ENCODE data around the gene RHBDD1. TPM values are rescaled to one million over a fixed set of nuclear protein-coding genes. Genes with fewer than 3 reads are reported as not detected.

Gene RHBDD1
- total and polyA plus RNA-seq, 2 donors (not counting 1 experiment from before 2014, with no cell fraction given) = 21.2 to 128 TPM

DNA sequence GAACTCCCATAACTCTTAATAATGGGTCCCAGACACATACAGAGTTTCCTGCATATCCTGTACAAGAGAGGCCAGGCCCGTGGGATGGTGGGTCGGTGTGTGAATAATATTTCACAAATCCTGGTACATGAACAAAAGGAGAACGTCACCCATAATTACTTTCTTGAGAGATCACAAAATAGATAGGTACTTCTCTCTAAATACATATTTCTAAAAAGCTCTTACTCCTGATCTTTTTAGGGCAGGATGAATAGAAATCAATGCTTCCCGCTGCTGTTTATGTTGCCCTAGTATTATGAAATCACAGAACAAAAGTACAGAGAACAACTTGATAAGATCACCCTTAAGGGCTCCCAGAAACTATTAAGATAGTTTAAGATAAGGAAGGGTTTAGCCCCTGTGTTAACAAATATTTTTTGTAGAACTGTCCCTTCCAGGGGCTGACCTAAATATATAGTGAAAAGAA lies 41.6 kb upstream of the RHBDD1 start:
- intact Hi-C loops (cut with micrococcal nuclease) = loop anchor here (5.0 to 10.0 kb wide), 4 partner anchors 469 to 1859 kb away; partner anchors contain the start of genes DOCK10 and MFF
- Histone ChIP-seq H3K79me2 (ENCODE audit: control insufficient read depth, insufficient read depth, low read length) (peaks cover 11% of the 10 kb centered on the region), H3K4me2 (replicated peaks; ENCODE audit: low read depth, low read length, poor library complexity, severe bottlenecking) (no peak overlapping the region), H3K36me3 (replicated peaks in 1 of 2; ENCODE audit: control extremely low read depth in 1 of 2, control insufficient read depth in 1 of 2, extremely low read depth in 1 of 2, insufficient read depth in 2 of 2, low read length in 1 of 2) (no peaks in the 10 kb centered on the region), H3K4me1 (ENCODE audit: control insufficient read depth in 2 of 2, insufficient read depth in 2 of 2, low read length in 2 of 2) (peaks cover 12 to 25% of the 10 kb centered on the region in 2 donors), H3K9ac (ENCODE audit: low read length) (no peak overlapping the region), H3K27ac (ENCODE audit: low read length in 2 of 2) (no peak overlapping the region), H3K4me3 (ENCODE audit: control extremely low read depth in 1 of 5, extremely low read depth in 1 of 5, insufficient read depth in 1 of 5, low read depth in 2 of 5, low read length in 4 of 5) (no peak overlapping the region), H3K9me3 (ENCODE audit: control extremely low read depth in 1 of 3, control insufficient read depth in 2 of 3, insufficient read depth in 1 of 3, low read length in 2 of 3) (peaks cover 0 to 16% (median 0%) of the 10 kb centered on the region in 3 donors), H2AFZ (ENCODE audit: insufficient read depth, low read depth, low read length, poor library complexity, severe bottlenecking) (no peak overlapping the region), H3K27me3 (replicated peaks in 1 of 4; ENCODE audit: control extremely low read depth in 1 of 4, control insufficient read depth in 3 of 4, insufficient read depth in 4 of 4, low read length in 3 of 4) (no peaks in the 10 kb centered on the region), H4K20me1 (ENCODE audit: control insufficient read depth, insufficient read depth, low read length, poor library complexity, severe bottlenecking) (peaks cover 9% of the 10 kb centered on the region)
- H3K4me3 Mint-ChIP-seq = peak overlapping the region; percentile 37
- ATAC-seq (ENCODE audit: low read depth) (no peak), DNase-seq (no peak)
- peaks cover 45% of the 10 kb centered on the region for H3K4me1 Mint-ChIP-seq
- POLR2A ChIA-PET = no interaction called here
- CTCF ChIA-PET = interaction anchor here (0.5 kb wide), 1 partner anchor 1867 kb away, joined by 3 read pairs; no protein-coding TSS in a partner anchor
- no CpG with 5 or more reads among the region's 4 CpGs for WGBS (ENCODE audit: insufficient coverage)
- no peaks in the 10 kb centered on the region for H3K27me3 Mint-ChIP-seq
- TF ChIP-seq, protein P1, sequence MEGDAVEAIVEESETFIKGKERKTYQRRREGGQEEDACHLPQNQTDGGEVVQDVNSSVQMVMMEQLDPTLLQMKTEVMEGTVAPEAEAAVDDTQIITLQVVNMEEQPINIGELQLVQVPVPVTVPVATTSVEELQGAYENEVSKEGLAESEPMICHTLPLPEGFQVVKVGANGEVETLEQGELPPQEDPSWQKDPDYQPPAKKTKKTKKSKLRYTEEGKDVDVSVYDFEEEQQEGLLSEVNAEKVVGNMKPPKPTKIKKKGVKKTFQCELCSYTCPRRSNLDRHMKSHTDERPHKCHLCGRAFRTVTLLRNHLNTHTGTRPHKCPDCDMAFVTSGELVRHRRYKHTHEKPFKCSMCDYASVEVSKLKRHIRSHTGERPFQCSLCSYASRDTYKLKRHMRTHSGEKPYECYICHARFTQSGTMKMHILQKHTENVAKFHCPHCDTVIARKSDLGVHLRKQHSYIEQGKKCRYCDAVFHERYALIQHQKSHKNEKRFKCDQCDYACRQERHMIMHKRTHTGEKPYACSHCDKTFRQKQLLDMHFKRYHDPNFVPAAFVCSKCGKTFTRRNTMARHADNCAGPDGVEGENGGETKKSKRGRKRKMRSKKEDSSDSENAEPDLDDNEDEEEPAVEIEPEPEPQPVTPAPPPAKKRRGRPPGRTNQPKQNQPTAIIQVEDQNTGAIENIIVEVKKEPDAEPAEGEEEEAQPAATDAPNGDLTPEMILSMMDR (IDR thresholded peaks at IDR 0.05) = no peak
- TF ChIP-seq EZH2 (IDR thresholded peaks at IDR 0.05; ENCODE audit: borderline replicate concordance, insufficient read depth, low read depth, low read length, poor library complexity, severe bottlenecking) = no peak
- peak overlapping the region; percentile 47 for H3K27ac Mint-ChIP-seq
- no peaks in the 10 kb centered on the region for H3K9me3 Mint-ChIP-seq (ENCODE audit: insufficient read depth)

DNA sequence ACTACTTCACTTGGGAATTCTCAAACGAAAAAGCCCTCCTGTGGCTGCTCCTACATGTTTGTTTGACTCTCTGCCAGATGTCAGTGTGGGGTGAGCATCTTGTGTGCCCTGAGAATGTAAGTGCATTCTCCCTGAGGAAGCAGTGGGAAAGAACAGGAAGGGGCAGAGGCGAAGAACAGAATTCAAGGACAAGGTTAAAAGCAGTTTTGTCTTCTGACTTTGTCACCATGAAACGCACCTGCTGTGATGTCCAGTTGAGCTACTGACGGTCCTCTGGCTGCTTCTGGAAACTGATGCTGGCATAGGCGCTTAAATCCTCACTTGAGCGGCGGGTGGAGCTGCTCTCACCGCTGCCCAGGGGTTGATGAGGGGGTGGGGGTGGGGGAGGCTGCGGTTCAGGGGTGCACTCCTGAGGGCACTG lies 41.1 kb upstream of the RHBDD1 start:
- intact Hi-C loops (cut with micrococcal nuclease) = loop anchor here (5.0 to 10.0 kb wide), 4 partner anchors 470 to 1860 kb away; partner anchors contain the start of genes DOCK10 and MFF
- peaks cover 12 to 25% of the 10 kb centered on the region in 2 donors for H3K4me1 ChIP-seq (ENCODE audit: control insufficient read depth in 2 of 2, insufficient read depth in 2 of 2, low read length in 2 of 2)
- H2AFZ ChIP-seq (ENCODE audit: insufficient read depth, low read depth, low read length, poor library complexity, severe bottlenecking) = no peak overlapping the region
- H4K20me1 ChIP-seq (ENCODE audit: control insufficient read depth, insufficient read depth, low read length, poor library complexity, severe bottlenecking) = peaks cover 9% of the 10 kb centered on the region
- DNase-seq = no peak
- Mint-ChIP-seq H3K27ac (no peak overlapping the region), H3K27me3 (no peaks in the 10 kb centered on the region), H3K4me3 (no peak overlapping the region), H3K9me3 (ENCODE audit: insufficient read depth) (no peaks in the 10 kb centered on the region), H3K4me1 (peaks cover 45% of the 10 kb centered on the region)
- no peaks in the 10 kb centered on the region for H3K27me3 ChIP-seq (replicated peaks in 1 of 4; ENCODE audit: control extremely low read depth in 1 of 4, control insufficient read depth in 3 of 4, insufficient read depth in 4 of 4, low read length in 3 of 4)
- WGBS (ENCODE audit: insufficient coverage) = 80% methylated on average over 5 of the region's 9 CpGs
- H3K4me2 ChIP-seq (replicated peaks; ENCODE audit: low read depth, low read length, poor library complexity, severe bottlenecking) = no peak overlapping the region
- H3K36me3 ChIP-seq (replicated peaks in 1 of 2; ENCODE audit: control extremely low read depth in 1 of 2, control insufficient read depth in 1 of 2, extremely low read depth in 1 of 2, insufficient read depth in 2 of 2, low read length in 1 of 2) = no peaks in the 10 kb centered on the region
- no peak overlapping the region for H3K27ac ChIP-seq (ENCODE audit: low read length in 2 of 2)
- ChIA-PET CTCF (interaction anchor here (1.7 kb wide), 1 partner anchor 22 kb away, joined by 4 read pairs; no protein-coding TSS in a partner anchor), POLR2A (no interaction called here)
- no peak for ATAC-seq (ENCODE audit: low read depth)
- no peak overlapping the region for H3K9ac ChIP-seq (ENCODE audit: low read length)
- H3K79me2 ChIP-seq (ENCODE audit: control insufficient read depth, insufficient read depth, low read length) = peaks cover 11% of the 10 kb centered on the region
- H3K9me3 ChIP-seq (ENCODE audit: control extremely low read depth in 1 of 3, control insufficient read depth in 2 of 3, insufficient read depth in 1 of 3, low read length in 2 of 3) = peaks cover 0 to 16% (median 0%) of the 10 kb centered on the region in 3 donors
- TF ChIP-seq, protein P1 (IDR thresholded peaks at IDR 0.05) = no peak
- TF ChIP-seq EZH2 (IDR thresholded peaks at IDR 0.05; ENCODE audit: borderline replicate concordance, insufficient read depth, low read depth, low read length, poor library complexity, severe bottlenecking) = no peak
- H3K4me3 ChIP-seq (ENCODE audit: control extremely low read depth in 1 of 5, extremely low read depth in 1 of 5, insufficient read depth in 1 of 5, low read depth in 2 of 5, low read length in 4 of 5) = no peak overlapping the region
